H9 (cell line): ENCODE data around the gene TFIP11. TPM values are rescaled to one million over a fixed set of nuclear protein-coding genes. Genes with fewer than 3 reads are reported as not detected.

Experiments used
- DNase-seq: peaks from one replicate; pipeline ENCODE4 v3.0.0-alpha.2; 2017
- H2AFZ ChIP-seq: one replicate; pipeline ENCODE4 v1.6.1; 2013; ENCODE audit warnings: mild to moderate bottlenecking, low read length, control low read depth, moderate library complexity
- H2AK5ac ChIP-seq: 2 replicates; pipeline ENCODE4 v1.6.1; 2013; ENCODE audit warnings: low read length, control low read depth, mixed read lengths; ENCODE audit not compliant: insufficient read length
- H2BK120ac ChIP-seq: one replicate; pipeline ENCODE4 v1.6.1; 2013; ENCODE audit warnings: low read depth, mild to moderate bottlenecking, low read length, control low read depth, inconsistent platforms; ENCODE audit not compliant: poor library complexity, severe bottlenecking
- H2BK12ac ChIP-seq: 2 replicates; pipeline ENCODE4 v1.6.1; 2013; ENCODE audit warnings: low read length, control low read depth, mixed read lengths, low read depth; ENCODE audit not compliant: insufficient read length
- H2BK15ac ChIP-seq: 2 replicates; pipeline ENCODE4 v1.6.1; 2013; ENCODE audit warnings: low read depth, low read length, control low read depth
- H2BK20ac ChIP-seq: one replicate; pipeline ENCODE4 v1.6.1; 2013; ENCODE audit warnings: low read depth, mild to moderate bottlenecking, low read length, control low read depth, inconsistent platforms; ENCODE audit not compliant: poor library complexity, severe bottlenecking
- H2BK5ac ChIP-seq: 2 replicates; pipeline ENCODE4 v1.6.1; 2013; ENCODE audit warnings: low read length, control low read depth, mixed read lengths; ENCODE audit not compliant: insufficient read length
- H3K14ac ChIP-seq: 2 replicates; pipeline ENCODE4 v1.6.1; 2013; ENCODE audit warnings: low read length, control low read depth; ENCODE audit not compliant: insufficient read depth
- H3K18ac ChIP-seq: 2 replicates; pipeline ENCODE4 v1.6.1; 2013; ENCODE audit warnings: low read depth, mild to moderate bottlenecking, mixed read lengths, low read length, control low read depth; ENCODE audit not compliant: insufficient read length
- H3K23ac ChIP-seq: 2 replicates; pipeline ENCODE4 v1.6.1; 2013; ENCODE audit warnings: low read length, control low read depth, mixed read lengths, low read depth; ENCODE audit not compliant: insufficient read length
- H3K23me2 ChIP-seq: 2 replicates; pipeline ENCODE4 v1.6.1; 2013; ENCODE audit warnings: low read depth, mild to moderate bottlenecking, mixed read lengths, low read length, control low read depth; ENCODE audit not compliant: insufficient read length, poor library complexity, severe bottlenecking
- H3K27ac ChIP-seq: 2 replicates; pipeline ENCODE4 v1.5.1; 2013; ENCODE audit warnings: low read length, control low read depth, mixed read lengths, low read depth; ENCODE audit not compliant: insufficient read length
- H3K27me3 ChIP-seq: 2 replicates; pipeline ENCODE4 v1.6.1; 2013; ENCODE audit warnings: low read length, control low read depth, inconsistent platforms; ENCODE audit not compliant: insufficient read depth
- H3K4ac ChIP-seq: 2 replicates; pipeline ENCODE4 v1.6.1; 2013; ENCODE audit warnings: low read depth, mild to moderate bottlenecking, control low read depth, inconsistent platforms, low read length, moderate library complexity
- H3K4me1 ChIP-seq: 2 replicates; pipeline ENCODE4 v1.6.1; 2013; ENCODE audit warnings: low read length, control low read depth, inconsistent platforms; ENCODE audit not compliant: insufficient read depth
- H3K4me2 ChIP-seq: 2 replicates; pipeline ENCODE4 v1.6.1; 2013; ENCODE audit warnings: low read length, control low read depth, mixed read lengths; ENCODE audit not compliant: insufficient read length, insufficient read depth
- H3K56ac ChIP-seq: 2 replicates; pipeline ENCODE4 v1.6.1; 2013; ENCODE audit warnings: low read depth, mild to moderate bottlenecking, mixed read lengths, low read length, control low read depth; ENCODE audit not compliant: insufficient read length
- H3K79me1 ChIP-seq: 2 replicates; pipeline ENCODE4 v1.6.1; 2013; ENCODE audit warnings: low read depth, mild to moderate bottlenecking, moderate library complexity, low read length, control low read depth, inconsistent platforms; ENCODE audit not compliant: insufficient read depth, poor library complexity, severe bottlenecking
- H3K79me2 ChIP-seq: 2 replicates; pipeline ENCODE4 v1.6.1; 2013; ENCODE audit warnings: low read length, control low read depth, inconsistent platforms; ENCODE audit not compliant: insufficient read depth
- H3K9ac ChIP-seq: 2 replicates; pipeline ENCODE4 v1.6.1; 2013; ENCODE audit warnings: low read length, control low read depth, mixed read lengths; ENCODE audit not compliant: insufficient read length; ENCODE audit errors: extremely low read depth
- H3K9me3 ChIP-seq: one replicate; pipeline ENCODE4 v1.6.1; 2013; ENCODE audit warnings: low read depth, low read length, inconsistent platforms; ENCODE audit not compliant: control insufficient read depth
- H3T11ph ChIP-seq: one replicate; pipeline ENCODE4 v1.6.1; 2013; ENCODE audit warnings: mild to moderate bottlenecking, low read length, control low read depth, inconsistent platforms
- H4K20me1 ChIP-seq: one replicate; pipeline ENCODE4 v1.6.1; 2013; ENCODE audit not compliant: control insufficient read depth, insufficient read length, insufficient read depth
- H4K5ac ChIP-seq: 2 replicates; pipeline ENCODE4 v1.6.1; 2013; ENCODE audit warnings: low read depth, mild to moderate bottlenecking, mixed read lengths, low read length, control low read depth; ENCODE audit not compliant: insufficient read length
- H4K8ac ChIP-seq: replicated peaks from 2 replicates; pipeline ENCODE4 v1.6.1; 2013; ENCODE audit warnings: low read length, control low read depth, mixed read lengths, low read depth; ENCODE audit not compliant: insufficient read length
- H4K91ac ChIP-seq: 2 replicates; pipeline ENCODE4 v1.6.1; 2013; ENCODE audit warnings: low read depth, mild to moderate bottlenecking, moderate library complexity, mixed read lengths, low read length, control low read depth; ENCODE audit not compliant: insufficient read length
- H3K27ac Mint-ChIP-seq, 3 experiments: 2 replicates in 2 of 3; 3 replicates in 1 of 3; pipeline ENCODE4 v1.8.0; 2020 to 2021; ENCODE audit warnings: mixed read lengths in 3 of 3, mild to moderate bottlenecking in 1 of 3, moderate library complexity in 1 of 3
- H3K27me3 Mint-ChIP-seq: 2 replicates; pipeline ENCODE4 v1.8.0; 2021; ENCODE audit warnings: low read depth, mild to moderate bottlenecking, moderate library complexity, mixed read lengths
- H3K36me3 Mint-ChIP-seq, 3 experiments: 2 replicates in 2 of 3; 3 replicates in 1 of 3; pipeline ENCODE4 v1.8.0; 2020 to 2021; ENCODE audit warnings: low read depth in 3 of 3, mixed read lengths in 3 of 3; ENCODE audit not compliant: insufficient read depth in 1 of 3
- H3K4me1 Mint-ChIP-seq, 2 experiments: 2 replicates each; pipeline ENCODE4 v1.8.0; 2020; ENCODE audit warnings: mixed read lengths in 2 of 2
- H3K4me3 Mint-ChIP-seq, 2 experiments: 2 replicates in 1 of 2; 3 replicates in 1 of 2; pipeline ENCODE4 v1.8.0; 2020 to 2021; ENCODE audit warnings: mild to moderate bottlenecking in 2 of 2, mixed read lengths in 2 of 2, moderate library complexity in 1 of 2
- H3K9me3 Mint-ChIP-seq, 2 experiments: 2 replicates in 1 of 2; 3 replicates in 1 of 2; pipeline ENCODE4 v1.8.0; 2020; ENCODE audit warnings: mild to moderate bottlenecking in 2 of 2, mixed read lengths in 2 of 2, moderate library complexity in 1 of 2
- CTCF ChIP-seq: fragments of 200-600 bp; sonication (generic); conservative IDR thresholded peaks from 3 replicates; pipeline ENCODE4 v1.8.0; 2021; ENCODE audit warnings: antibody characterized with exemption, mild to moderate bottlenecking
- WGBS: extraction: QIAGEN DNeasy Blood & Tissue Kit; methylation state at CpG from one replicate; pipeline ENCODE4 v1.1.7; 2013; ENCODE audit warnings: missing lambda C conversion rate, low lambda C conversion rate, mixed read lengths; ENCODE audit not compliant: insufficient read length; ENCODE audit errors: extremely low coverage; 5-methylcytosine and 5-hydroxymethylcytosine counted together
- total RNA-seq: library from RNA; stranded (reverse); gene quantifications from 2 replicates; pipeline ENCODE4 v1.2.1, GENCODE V29; 2021

TFIP11 gene
- total RNA-seq, 1 experiment from 2014 or later = 36.4 TPM

GRCh38 chr22:26446808-26447515 lies 65.3 kb downstream of the TFIP11 start:
- H3K23ac ChIP-seq = no peak overlapping the region

More at GRCh38 chr22:26446808-26447515, 65.3 kb downstream of the TFIP11 start:
- H3K27me3 ChIP-seq = no peaks in the 10 kb centered on the region
- H3K4me2 ChIP-seq = no peak overlapping the region
- no CpG with 5 or more reads among the region's 17 CpGs for WGBS
- no peaks in the 10 kb centered on the region for H3K9me3 ChIP-seq
- no peak overlapping the region for H3K56ac ChIP-seq
- H3K4ac ChIP-seq = no peak overlapping the region
- no peak overlapping the region for H2AK5ac ChIP-seq
- no peak overlapping the region for H2BK15ac ChIP-seq
- no peak overlapping the region for H3K9ac ChIP-seq
- Mint-ChIP-seq H3K4me3 (no peak overlapping the region), H3K9me3 (no peaks in the 10 kb centered on the region), H3K4me1 (peaks cover 7 to 15% of the 10 kb centered on the region in 2 experiments), H3K27ac (peak overlapping the region; percentile 44 to 76 (median 60); a peak in 6 of 7 replicates), H3K36me3 (peaks cover 4 to 18% (median 18%) of the 10 kb centered on the region in 3 experiments; a peak in 6 of 7 replicates), H3K27me3 (no peaks in the 10 kb centered on the region)
- H4K20me1 ChIP-seq = no peaks in the 10 kb centered on the region
- H3K79me1 ChIP-seq = no peaks in the 10 kb centered on the region
- no peak overlapping the region for H2BK5ac ChIP-seq
- no peak overlapping the region for H4K5ac ChIP-seq
- no peaks in the 10 kb centered on the region for H3K23me2 ChIP-seq
- no peak overlapping the region for H4K91ac ChIP-seq
- H3K79me2 ChIP-seq = no peaks in the 10 kb centered on the region
- no peak overlapping the region for H2BK20ac ChIP-seq
- H2BK12ac ChIP-seq = no peak overlapping the region
- no peak overlapping the region for H4K8ac ChIP-seq
- H3K18ac ChIP-seq = no peak overlapping the region
- no peaks in the 10 kb centered on the region for H3K4me1 ChIP-seq
- H2AFZ ChIP-seq = no peak overlapping the region
- H3T11ph ChIP-seq = no peak overlapping the region
- TF ChIP-seq CTCF = no peak
- no peak overlapping the region for H3K27ac ChIP-seq
- H2BK120ac ChIP-seq = no peak overlapping the region
- H3K14ac ChIP-seq = no peak overlapping the region
- no peak for DNase-seq
